Hepatocyte (in vitro differentiated cells): ENCODE measurements around the gene NUBPL.
"Not testable (repeated sequence)": the region's sequence is repeated elsewhere in the genome, so short reads cannot be mapped to it uniquely, and the experiment has no call there.

Source experiments
- EZH2 ChIP-seq: fragments of 200-600 bp; sonication (generic); IDR thresholded peaks from 2 replicates; pipeline ENCODE4 v1.6.1; 2016; ENCODE audit warnings: antibody characterized with exemption, mild to moderate bottlenecking, borderline replicate concordance
- EZH2phosphoT487 ChIP-seq: fragments of 200-600 bp; sonication (generic); IDR thresholded peaks from one replicate; pipeline ENCODE4 v1.6.1; 2018; ENCODE audit warnings: antibody characterized with exemption, mild to moderate bottlenecking, low read depth, moderate library complexity; ENCODE audit not compliant: unreplicated experiment, severe bottlenecking
- TF ChIP-seq, protein P1 (sequence below): fragments of 200-600 bp; sonication (generic); IDR thresholded peaks from 2 replicates; pipeline ENCODE4 v1.5.1; 2016; ENCODE audit warnings: antibody characterized with exemption, mild to moderate bottlenecking; ENCODE audit not compliant: poor library complexity

DNA sequence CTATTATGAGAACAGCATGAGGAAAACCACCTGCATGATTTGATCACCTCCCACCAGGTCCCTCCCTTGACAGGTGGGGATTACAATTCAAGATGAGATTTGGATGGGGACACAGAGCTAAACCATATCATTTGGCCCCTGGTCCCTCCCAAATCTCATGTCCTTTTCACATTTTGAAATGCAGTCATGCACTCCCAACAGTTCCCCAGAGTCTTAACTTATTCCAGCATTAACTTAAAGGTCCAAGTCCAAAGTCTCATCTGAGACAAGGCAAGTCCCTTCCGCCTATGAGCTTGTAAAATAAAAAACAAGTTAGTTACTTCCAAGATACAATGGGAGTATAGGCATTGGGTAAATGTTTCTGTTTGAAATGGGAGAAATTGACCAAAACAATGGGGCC lies 189.8 kb downstream of the NUBPL start:
- TF ChIP-seq, protein P1, sequence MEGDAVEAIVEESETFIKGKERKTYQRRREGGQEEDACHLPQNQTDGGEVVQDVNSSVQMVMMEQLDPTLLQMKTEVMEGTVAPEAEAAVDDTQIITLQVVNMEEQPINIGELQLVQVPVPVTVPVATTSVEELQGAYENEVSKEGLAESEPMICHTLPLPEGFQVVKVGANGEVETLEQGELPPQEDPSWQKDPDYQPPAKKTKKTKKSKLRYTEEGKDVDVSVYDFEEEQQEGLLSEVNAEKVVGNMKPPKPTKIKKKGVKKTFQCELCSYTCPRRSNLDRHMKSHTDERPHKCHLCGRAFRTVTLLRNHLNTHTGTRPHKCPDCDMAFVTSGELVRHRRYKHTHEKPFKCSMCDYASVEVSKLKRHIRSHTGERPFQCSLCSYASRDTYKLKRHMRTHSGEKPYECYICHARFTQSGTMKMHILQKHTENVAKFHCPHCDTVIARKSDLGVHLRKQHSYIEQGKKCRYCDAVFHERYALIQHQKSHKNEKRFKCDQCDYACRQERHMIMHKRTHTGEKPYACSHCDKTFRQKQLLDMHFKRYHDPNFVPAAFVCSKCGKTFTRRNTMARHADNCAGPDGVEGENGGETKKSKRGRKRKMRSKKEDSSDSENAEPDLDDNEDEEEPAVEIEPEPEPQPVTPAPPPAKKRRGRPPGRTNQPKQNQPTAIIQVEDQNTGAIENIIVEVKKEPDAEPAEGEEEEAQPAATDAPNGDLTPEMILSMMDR: not testable (repeated sequence)
- TF ChIP-seq EZH2, EZH2phosphoT487: not testable (repeated sequence)
